GM21737 (cell line): Measurements from ENCODE around the gene BUD23.
"Not testable (repeated sequence)": the region's sequence is repeated elsewhere in the genome, so short reads cannot be mapped to it uniquely, and the experiment has no call there.

ENCODE experiments used
- ATAC-seq: cut with Tn5 transposase; IDR thresholded peaks from one replicate; pipeline ENCODE4 v1.9.1; 2021; ENCODE audit warnings: mild to moderate bottlenecking, moderate library complexity; ENCODE audit not compliant: unreplicated experiment

The BUD23 gene

GRCh38 chr7:73699370-73700068 lies 16.1 kb downstream of the BUD23 start:
- no peak for ATAC-seq

- no peak for ATAC-seq
Measured at GRCh38 chr7:73700069-73700423, 16.6 kb downstream of the BUD23 start.

GRCh38 chr7:73700581-73701134 lies 17.3 kb downstream of the BUD23 start:
- ATAC-seq, result no peak

- no peak for ATAC-seq
Measured at GRCh38 chr7:73701357-73701995, 18.1 kb downstream of the BUD23 start.

- ATAC-seq, result no peak
Measured at GRCh38 chr7:73702226-73702625, 18.8 kb downstream of the BUD23 start.

- ATAC-seq, result no peak
Measured at GRCh38 chr7:73702665-73703064, 19.3 kb downstream of the BUD23 start.

GRCh38 chr7:73703225-73703624 lies 19.8 kb downstream of the BUD23 start:
- ATAC-seq, result no peak

- ATAC-seq, result no peak
Measured at GRCh38 chr7:73703757-73704639, 20.6 kb downstream of the BUD23 start.

GRCh38 chr7:73704640-73705550 lies 21.5 kb downstream of the BUD23 start:
- ATAC-seq, result no peak

GRCh38 chr7:73705551-73705920 lies 22.1 kb downstream of the BUD23 start:
- no peak for ATAC-seq

GRCh38 chr7:73706126-73707044 lies 23.0 kb downstream of the BUD23 start:
- no peak for ATAC-seq

GRCh38 chr7:73707045-73707631 lies 23.7 kb downstream of the BUD23 start:
- no peak for ATAC-seq

GRCh38 chr7:73708961-73709549 lies 25.7 kb downstream of the BUD23 start:
- ATAC-seq, result no peak

GRCh38 chr7:73712773-73713172 lies 29.4 kb downstream of the BUD23 start:
- ATAC-seq, result no peak

- ATAC-seq, result not testable (repeated sequence)
Measured at GRCh38 chr7:73713319-73713718, 29.9 kb downstream of the BUD23 start.

- no peak for ATAC-seq
Measured at GRCh38 chr7:73715648-73716317, 32.4 kb downstream of the BUD23 start.

GRCh38 chr7:73716318-73716890 lies 33.0 kb downstream of the BUD23 start:
- no peak for ATAC-seq
